ENCODE data around the gene NRM.
A peak's percentile ranks its signal among the peaks of the same experiment; 100 is the strongest.
"Not testable (repeated sequence)": the region's sequence is repeated elsewhere in the genome, so short reads cannot be mapped to it uniquely, and the experiment has no call there.

Gene NRM

DNA sequence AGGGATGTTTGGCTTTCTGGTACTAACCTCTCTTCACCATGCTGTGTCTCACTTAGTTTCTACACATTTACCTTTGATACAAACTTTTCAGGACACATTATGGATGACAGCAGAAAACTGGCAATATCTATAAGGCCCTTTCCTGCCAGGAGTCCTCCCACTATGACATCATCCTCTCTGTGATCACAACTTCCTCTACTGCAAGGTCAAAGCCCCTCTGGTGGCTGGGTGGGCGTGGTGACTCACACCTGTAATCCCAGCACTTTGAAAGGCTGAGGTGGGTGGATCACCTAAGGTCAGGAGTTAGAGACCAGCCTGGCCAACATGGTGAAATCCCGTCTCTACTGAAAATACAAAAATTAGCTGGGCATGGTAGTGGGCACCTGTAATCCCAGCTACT is 24.5 kb downstream of the NRM start:
- not testable (repeated sequence) for DNase-seq (ENCODE audit: low read depth in 2 of 2)

GRCh38 chr6:30664994-30665767 is 25.6 kb downstream of the NRM start:
- DNase-seq (ENCODE audit: low read depth in 2 of 2), result no peak

DNA sequence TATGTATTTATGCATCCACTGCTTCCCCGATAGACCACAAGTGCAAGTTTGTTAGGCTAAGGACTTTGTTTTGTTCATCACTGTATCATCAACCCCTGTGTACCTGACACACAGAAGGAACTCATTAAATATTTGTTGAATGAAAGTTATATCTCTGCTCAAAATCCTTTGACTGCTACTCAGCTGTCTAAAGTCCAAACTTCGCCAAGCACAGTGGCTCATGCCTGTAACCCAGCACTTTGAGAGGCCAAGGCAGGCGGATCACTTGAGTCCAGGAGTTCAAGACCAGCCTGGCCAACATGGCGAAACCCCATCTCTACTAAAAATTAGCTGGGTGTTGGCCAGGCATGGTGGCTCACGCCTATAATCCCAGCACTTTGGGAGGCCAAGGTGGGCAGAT is 32.9 kb downstream of the NRM start:
- not testable (repeated sequence) for DNase-seq (ENCODE audit: low read depth in 2 of 2)

DNA sequence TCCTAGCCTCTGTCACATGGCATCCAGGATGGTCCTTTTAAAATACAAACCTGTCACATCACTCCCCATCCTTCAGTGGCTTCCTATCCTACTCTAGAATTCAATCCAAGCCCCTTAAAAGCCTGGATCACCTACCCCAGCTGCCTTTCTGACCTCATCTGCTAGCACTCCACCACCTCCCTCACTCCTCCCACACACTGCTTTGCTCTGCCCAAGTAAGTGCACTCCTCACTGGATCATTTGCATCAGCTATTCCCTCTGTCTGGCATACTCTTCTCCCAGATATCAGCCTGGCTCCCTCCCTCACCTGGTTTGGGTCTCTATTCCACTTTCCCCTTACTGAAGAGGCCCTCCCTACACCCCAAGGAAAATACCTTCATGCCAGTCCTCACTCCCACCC is 33.3 kb downstream of the NRM start:
- DNase-seq (ENCODE audit: low read depth in 2 of 2), result no peak

DNA sequence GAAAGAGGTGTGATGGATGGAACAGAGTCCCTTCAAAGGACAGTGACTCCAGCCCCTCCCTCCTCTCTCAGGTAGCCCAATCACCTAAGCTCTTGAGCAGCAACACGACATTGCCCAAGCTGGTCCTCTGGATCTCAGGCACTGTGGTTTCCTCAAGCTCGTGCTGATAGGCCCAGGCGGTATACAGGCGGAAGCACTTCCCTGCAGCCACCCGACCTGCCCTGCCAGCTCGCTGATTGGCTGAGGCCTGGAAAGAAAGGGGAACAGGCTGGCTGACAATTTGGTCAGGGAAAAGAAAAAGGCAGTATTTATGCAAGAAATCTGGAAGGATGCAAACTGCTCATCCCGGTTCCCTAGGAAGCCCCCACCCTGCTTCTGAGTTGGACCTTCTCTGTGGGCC is 34.3 kb downstream of the NRM start:
- no peak for DNase-seq (ENCODE audit: low read depth in 2 of 2)

DNA sequence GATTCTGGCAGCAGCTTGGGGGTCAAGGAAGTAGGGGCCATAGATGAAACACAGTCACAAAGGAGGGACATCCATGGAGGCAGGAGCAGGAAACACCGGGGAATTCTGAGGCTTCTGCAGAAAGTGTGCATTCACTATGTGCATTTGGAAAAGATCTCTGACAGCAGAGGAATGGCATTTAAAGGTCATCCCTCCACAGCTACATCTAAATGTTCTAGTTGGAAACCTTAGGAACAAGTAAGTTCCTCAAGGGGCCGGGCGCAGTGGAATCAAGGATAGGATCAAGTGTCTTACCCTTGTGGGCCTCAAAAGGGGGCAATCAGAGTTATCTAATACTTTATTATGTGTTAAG is 35.1 kb downstream of the NRM start:
- DNase-seq (ENCODE audit: low read depth in 2 of 2), result no peak

DNA sequence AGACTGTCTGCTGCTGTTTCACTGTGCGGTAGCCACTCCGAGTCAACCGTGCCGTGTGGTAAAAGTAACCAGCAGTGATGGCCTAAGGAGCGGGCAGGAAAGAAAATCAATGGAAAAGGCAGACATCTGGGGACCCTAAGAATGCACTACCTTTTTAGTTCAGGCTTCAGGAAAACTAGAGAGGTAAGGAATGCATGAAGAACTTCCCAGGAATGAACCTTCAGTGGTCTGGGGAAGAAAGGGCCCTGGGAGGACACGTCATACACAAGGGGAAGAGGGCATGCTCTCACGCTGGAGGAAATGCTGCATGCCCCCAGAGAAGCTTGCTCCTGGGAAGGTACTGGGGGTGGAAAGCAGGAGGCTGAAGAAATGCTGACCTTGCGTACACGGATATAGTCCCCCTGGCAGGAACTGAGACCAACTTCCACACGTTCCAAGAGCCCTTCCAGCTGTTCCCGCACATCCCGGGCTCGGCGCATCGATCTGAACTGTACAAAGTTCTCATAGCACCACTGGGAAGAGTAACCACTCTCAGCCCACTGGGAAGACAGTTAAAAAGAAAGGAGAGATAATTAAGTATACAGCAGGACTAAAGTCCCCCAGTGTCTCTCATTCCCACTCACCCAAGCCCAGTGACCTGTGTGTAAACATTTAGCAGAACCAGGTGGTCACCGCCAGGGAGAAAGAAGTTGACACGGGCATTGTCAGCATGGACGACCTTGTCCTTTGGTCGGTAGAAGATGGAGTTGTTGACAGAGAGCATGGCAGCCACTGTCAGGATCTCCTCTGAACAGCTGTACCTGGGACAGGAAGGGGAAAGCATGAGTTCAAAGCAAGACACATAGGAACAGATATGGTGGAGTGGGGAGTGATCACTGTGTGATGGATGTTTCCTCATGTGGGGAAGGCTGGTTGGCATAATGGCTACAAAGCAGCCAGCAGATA is 35.7 kb downstream of the NRM start:
- no peak for DNase-seq (ENCODE audit: low read depth in 2 of 2)

GRCh38 chr6:30651143-30651542 is 39.6 kb downstream of the NRM start:
- DNase-seq (ENCODE audit: low read depth in 2 of 2), result no peak

GRCh38 chr6:30647242-30648116 is 43.3 kb downstream of the NRM start:
- DNase-seq (ENCODE audit: low read depth in 2 of 2), result no peak

DNA sequence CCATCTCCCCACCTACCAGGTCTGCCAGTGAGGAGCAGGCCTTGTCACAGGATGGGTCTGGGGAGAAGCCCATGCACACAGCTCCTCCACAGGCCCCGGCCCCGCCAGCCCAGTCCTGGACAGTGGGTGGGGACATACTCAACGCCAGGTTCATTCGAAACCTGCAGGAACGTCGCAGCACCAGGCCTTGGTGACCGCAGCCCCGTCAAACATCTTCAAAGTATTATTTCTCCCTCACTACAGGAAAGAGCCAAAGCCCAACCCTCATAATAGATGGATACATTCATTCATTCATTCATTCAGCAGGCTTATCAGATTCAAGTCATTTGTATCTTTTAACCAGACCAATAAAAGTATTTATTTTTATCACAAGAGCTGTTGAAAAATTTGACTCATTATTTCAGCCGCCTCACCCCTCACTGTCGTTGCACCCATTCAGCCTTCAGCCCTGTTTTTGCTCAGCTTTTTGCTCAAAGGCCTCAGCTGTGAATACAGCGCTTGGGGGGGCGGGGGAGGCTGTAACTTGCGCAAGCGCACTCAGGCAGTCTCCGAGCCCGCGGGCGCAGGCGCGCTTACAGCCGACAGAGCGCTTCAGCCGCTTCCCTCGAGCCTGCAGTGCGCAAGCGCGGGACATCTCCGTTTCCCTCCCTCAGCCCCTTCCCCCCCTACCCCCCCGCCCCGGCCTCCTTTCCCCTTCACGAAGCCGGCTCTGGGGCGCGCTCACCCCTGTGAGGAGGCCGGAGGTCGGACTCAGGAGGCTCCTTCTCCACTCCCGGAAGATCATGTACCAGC is 44.1 kb downstream of the NRM start, which contains the start of gene C6orf136:
Gene C6orf136 (plus strand): TSS at position 684 of the 792 bp plus-strand sequence. CDS start 99 bp downstream, at position 783.
- peak; percentile 72 to 76 for DNase-seq (ENCODE audit: low read depth in 2 of 2)

DNA sequence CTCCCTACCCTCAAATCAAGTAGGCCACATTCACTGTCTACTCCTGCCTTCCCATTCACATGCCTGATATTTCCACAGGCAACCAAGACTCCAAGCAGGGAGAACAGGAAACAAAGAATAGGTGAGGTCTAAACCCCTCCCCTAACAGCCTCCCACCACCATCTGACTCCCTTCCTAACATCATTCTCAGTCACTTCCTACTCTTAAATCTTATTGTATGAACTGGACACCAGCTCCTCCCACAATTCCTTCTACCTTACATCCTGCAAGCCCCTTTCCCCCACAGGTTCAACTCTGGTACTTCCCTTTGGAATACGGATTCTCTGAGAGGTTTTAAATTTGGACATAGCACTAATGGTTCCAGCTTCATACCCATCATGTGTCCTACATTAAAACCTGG is 44.8 kb downstream of the NRM start:
- no peak for DNase-seq (ENCODE audit: low read depth in 2 of 2)

GRCh38 chr6:30644769-30645168 is 46.0 kb downstream of the NRM start:
- no peak for DNase-seq (ENCODE audit: low read depth in 2 of 2)

- no peak for DNase-seq (ENCODE audit: low read depth in 2 of 2)
These were observed 47.1 kb downstream of the NRM start for GRCh38 chr6:30643656-30644055.

DNA sequence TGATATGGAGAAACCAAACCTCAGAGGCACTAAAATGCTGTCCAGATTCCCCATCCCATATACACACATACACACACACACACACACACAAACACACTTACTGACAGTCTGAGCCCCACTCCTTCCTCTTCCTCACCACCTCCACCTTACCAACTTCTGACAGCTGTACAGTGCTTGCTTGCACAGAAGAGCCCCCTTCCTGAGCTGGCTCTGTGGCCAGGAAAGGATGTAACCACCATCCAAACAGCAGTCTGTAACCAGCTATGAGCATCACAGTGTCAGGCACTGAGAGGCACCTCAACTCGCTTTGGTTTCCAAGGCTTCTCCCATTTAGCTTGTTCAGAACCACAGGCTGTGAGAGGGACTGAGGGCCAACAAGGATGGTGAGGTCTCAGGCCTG is 49.7 kb downstream of the NRM start:
- no peak for DNase-seq (ENCODE audit: low read depth in 2 of 2)

GRCh38 chr6:30640481-30640880 is 50.3 kb downstream of the NRM start:
- DNase-seq (ENCODE audit: low read depth in 2 of 2), result no peak
